ENCODE measurements around the gene IRF2.
"Not testable (repeated sequence)": the region's sequence is repeated elsewhere in the genome, so short reads cannot be mapped to it uniquely, and the experiment has no call there.

IRF2 gene

DNA sequence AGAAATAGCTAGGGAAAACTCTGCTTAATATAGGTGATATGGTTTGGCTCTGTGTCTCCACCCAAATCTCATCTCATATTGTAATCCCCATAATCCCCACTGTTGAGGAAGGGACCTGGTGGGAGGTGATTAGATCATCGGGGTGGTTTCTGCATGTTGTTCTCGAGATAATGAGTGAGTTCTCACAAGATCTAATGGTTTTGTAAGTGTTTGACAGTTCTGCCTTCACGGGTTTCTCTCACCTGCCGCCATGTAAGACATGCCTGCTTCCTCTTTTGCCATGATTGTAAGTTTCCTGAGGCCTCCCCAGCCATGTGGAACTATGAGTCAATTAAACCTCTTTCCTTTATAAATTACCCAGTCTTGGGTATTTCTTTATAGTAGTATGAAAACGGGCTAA lies 94.1 kb downstream of the IRF2 start:
- peaks cover 35% of the 10 kb centered on the region for H3K4me1 ChIP-seq (ENCODE audit: control insufficient read depth, insufficient read depth, low read length)
- H3K9ac ChIP-seq (ENCODE audit: low read depth, low read length); H3K4me2 ChIP-seq (ENCODE audit: low read length); H3K27me3 ChIP-seq (ENCODE audit: control insufficient read depth, insufficient read depth, low read length); H3K9me3 ChIP-seq (replicated peaks; ENCODE audit: low read length); H3K4me3 ChIP-seq (ENCODE audit: low read length); H3K36me3 ChIP-seq (ENCODE audit: insufficient read depth, low read length): not testable (repeated sequence)

DNA sequence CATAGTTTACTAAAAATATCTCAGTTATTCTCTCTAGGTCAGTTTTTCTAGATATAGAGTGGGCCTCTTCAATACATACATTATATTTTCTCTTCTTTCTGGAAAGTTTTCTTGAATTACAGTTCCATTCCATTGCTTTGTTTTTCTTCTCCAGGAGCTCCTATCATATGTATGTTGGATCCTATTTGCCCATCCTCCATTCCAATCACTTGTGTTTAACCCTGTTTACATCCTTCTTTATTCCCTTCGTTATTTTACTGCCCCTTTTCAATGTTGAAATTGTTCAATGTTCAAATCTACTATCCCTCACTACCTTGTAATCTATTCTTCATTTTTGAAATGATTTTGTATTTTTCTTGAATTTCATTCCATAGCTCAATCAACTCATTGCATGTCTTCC lies 97.4 kb downstream of the IRF2 start:
- H3K27me3 ChIP-seq (ENCODE audit: control insufficient read depth, insufficient read depth, low read length), result no peaks in the 10 kb centered on the region
- H3K4me3 ChIP-seq (ENCODE audit: low read length), result no peak overlapping the region
- H3K4me1 ChIP-seq (ENCODE audit: control insufficient read depth, insufficient read depth, low read length), result peaks cover 12% of the 10 kb centered on the region
- no peak overlapping the region for H3K9ac ChIP-seq (ENCODE audit: low read depth, low read length)
- no peaks in the 10 kb centered on the region for H3K9me3 ChIP-seq (replicated peaks; ENCODE audit: low read length)
- no peak overlapping the region for H3K4me2 ChIP-seq (ENCODE audit: low read length)
- no peaks in the 10 kb centered on the region for H3K36me3 ChIP-seq (ENCODE audit: insufficient read depth, low read length)

DNA sequence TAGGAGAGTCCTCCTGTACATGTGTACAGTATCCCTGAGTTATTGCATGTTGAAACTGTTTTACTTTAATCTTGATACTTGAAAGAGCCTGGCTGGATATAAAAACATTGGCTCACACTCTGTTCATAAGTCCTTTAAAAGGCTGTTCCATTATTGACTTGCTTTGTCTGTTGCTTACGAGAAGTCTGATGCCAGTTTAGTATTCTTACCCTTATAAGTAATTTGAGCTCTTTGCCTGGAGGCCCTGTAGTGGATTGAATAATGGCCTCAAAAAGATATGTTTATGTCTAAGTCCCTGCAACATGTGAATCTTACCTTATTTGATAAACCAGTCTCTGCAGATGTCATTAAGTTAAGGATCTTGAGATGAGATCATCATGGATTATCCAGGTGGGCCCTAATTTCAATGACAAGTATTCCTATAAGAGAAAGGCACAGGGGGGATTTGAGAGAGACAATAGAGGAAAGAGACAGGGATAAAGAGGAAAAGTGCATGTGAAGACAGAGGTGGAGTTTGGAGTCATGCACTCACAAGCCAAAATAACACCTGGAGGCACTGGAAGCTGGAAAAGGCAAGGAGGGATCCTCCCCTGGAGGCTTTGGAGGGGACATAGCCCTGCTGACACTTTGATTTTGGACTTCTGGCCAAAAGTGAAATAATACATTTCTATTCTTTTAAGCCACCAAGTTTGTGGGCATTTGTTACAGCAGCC lies 98.1 kb downstream of the IRF2 start:
- H3K27me3 ChIP-seq (ENCODE audit: control insufficient read depth, insufficient read depth, low read length), result no peaks in the 10 kb centered on the region
- H3K4me3 ChIP-seq (ENCODE audit: low read length), result no peak overlapping the region
- H3K9ac ChIP-seq (ENCODE audit: low read depth, low read length), result no peak overlapping the region
- H3K4me2 ChIP-seq (ENCODE audit: low read length), result no peak overlapping the region
- H3K36me3 ChIP-seq (ENCODE audit: insufficient read depth, low read length), result no peaks in the 10 kb centered on the region
- peaks cover 12% of the 10 kb centered on the region for H3K4me1 ChIP-seq (ENCODE audit: control insufficient read depth, insufficient read depth, low read length)
- H3K9me3 ChIP-seq (replicated peaks; ENCODE audit: low read length), result no peaks in the 10 kb centered on the region

DNA sequence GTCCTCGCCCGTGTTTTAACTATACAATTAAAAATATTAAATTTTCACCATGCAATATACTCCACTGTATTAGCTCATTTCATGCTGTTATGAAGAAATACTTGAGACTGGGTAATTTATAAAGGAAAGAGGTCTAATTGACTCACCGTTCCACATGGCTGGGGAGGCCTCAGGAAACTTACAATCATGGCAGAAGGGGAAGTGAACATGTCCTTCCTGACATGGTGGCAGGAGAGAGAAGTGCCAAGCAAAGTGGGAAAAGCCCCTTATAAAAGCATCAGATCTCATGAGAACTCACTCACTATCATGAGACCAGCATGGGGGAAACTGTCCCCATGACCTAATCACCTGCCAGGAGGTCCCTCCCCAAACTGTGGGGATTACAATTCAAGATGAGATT lies 98.7 kb downstream of the IRF2 start:
- H3K4me2 ChIP-seq (ENCODE audit: low read length); H3K9me3 ChIP-seq (replicated peaks; ENCODE audit: low read length); H3K9ac ChIP-seq (ENCODE audit: low read depth, low read length); H3K27me3 ChIP-seq (ENCODE audit: control insufficient read depth, insufficient read depth, low read length); H3K36me3 ChIP-seq (ENCODE audit: insufficient read depth, low read length); H3K4me3 ChIP-seq (ENCODE audit: low read length): not testable (repeated sequence)
- H3K4me1 ChIP-seq (ENCODE audit: control insufficient read depth, insufficient read depth, low read length), result peaks cover 16% of the 10 kb centered on the region

DNA sequence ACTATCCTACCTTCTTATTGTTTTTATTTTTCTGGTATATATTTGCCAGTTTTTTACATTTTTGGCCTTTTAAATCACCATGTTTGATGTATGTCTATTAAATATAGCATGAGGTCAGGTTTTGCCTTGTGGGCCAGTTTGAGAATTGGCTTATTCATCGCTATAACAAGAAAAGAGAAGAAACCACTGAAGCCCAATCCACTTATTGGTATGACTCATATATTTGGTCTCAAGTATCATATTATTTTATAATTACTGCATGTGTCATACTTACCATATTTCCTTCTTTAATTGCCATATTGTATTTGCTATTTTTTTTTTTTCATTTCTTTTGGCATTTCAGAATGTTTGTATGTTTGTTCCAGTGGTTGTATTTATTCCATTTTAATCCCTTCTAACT lies 99.3 kb downstream of the IRF2 start:
- Histone ChIP-seq H3K9ac (ENCODE audit: low read depth, low read length) (no peak overlapping the region), H3K4me1 (ENCODE audit: control insufficient read depth, insufficient read depth, low read length) (peaks cover 22% of the 10 kb centered on the region), H3K9me3 (replicated peaks; ENCODE audit: low read length) (no peaks in the 10 kb centered on the region), H3K36me3 (ENCODE audit: insufficient read depth, low read length) (no peaks in the 10 kb centered on the region), H3K4me3 (ENCODE audit: low read length) (no peak overlapping the region), H3K27me3 (ENCODE audit: control insufficient read depth, insufficient read depth, low read length) (no peaks in the 10 kb centered on the region), H3K4me2 (ENCODE audit: low read length) (no peak overlapping the region)

DNA sequence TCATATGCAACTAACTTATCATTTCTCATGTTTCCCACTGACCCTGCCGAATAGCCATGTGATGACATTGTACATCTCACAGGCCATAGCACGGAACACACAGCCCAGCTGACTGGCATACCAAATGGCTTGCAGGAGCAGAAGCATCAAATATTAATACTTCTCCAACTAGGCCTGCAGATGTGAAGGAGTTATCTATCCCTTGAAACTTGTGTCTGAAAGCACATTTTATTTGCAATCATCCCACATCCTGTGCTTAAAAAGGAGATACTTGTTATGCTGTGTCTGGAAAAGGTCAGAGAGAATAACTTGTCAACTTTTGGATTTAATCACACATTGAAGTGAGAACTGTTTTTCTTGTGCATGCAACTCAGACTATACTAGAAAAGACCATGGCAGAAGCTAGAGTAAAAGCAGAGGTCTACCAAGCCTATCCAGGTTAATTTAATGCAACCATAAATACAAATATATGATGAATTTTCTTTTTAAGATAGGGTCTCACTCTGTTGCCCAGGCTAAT lies 100.4 kb downstream of the IRF2 start:
- Histone ChIP-seq H3K9ac (ENCODE audit: low read depth, low read length) (no peak overlapping the region), H3K4me2 (ENCODE audit: low read length) (no peak overlapping the region), H3K4me3 (ENCODE audit: low read length) (no peak overlapping the region), H3K9me3 (replicated peaks; ENCODE audit: low read length) (no peaks in the 10 kb centered on the region), H3K4me1 (ENCODE audit: control insufficient read depth, insufficient read depth, low read length) (peaks cover 30% of the 10 kb centered on the region), H3K27me3 (ENCODE audit: control insufficient read depth, insufficient read depth, low read length) (no peaks in the 10 kb centered on the region), H3K36me3 (ENCODE audit: insufficient read depth, low read length) (no peaks in the 10 kb centered on the region)

DNA sequence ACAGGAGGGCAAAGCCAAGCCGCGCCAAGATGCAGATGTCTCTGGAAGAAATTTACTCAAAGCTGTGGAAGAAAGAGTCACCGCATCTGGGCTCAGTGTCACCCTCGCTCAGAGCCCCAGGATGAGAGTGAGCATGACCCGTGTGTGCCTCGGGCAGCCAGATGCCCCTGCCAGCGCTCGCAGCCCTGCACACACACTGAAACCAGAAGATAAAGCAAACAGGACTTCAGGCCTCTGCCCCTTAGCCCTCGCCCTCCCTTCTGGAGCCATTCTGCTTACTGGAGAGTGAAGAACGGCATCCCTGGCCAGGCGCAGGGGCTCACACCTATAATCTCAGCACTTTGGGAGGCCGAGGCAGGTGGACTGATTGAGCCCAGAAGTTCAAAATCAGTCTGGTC lies 103.0 kb downstream of the IRF2 start:
- no peak overlapping the region for H3K9ac ChIP-seq (ENCODE audit: low read depth, low read length)
- H3K27me3 ChIP-seq (ENCODE audit: control insufficient read depth, insufficient read depth, low read length), result no peaks in the 10 kb centered on the region
- H3K36me3 ChIP-seq (ENCODE audit: insufficient read depth, low read length), result no peaks in the 10 kb centered on the region
- H3K4me3 ChIP-seq (ENCODE audit: low read length), result no peak overlapping the region
- no peak overlapping the region for H3K4me2 ChIP-seq (ENCODE audit: low read length)
- peaks cover 30% of the 10 kb centered on the region for H3K4me1 ChIP-seq (ENCODE audit: control insufficient read depth, insufficient read depth, low read length)
- no peaks in the 10 kb centered on the region for H3K9me3 ChIP-seq (replicated peaks; ENCODE audit: low read length)

DNA sequence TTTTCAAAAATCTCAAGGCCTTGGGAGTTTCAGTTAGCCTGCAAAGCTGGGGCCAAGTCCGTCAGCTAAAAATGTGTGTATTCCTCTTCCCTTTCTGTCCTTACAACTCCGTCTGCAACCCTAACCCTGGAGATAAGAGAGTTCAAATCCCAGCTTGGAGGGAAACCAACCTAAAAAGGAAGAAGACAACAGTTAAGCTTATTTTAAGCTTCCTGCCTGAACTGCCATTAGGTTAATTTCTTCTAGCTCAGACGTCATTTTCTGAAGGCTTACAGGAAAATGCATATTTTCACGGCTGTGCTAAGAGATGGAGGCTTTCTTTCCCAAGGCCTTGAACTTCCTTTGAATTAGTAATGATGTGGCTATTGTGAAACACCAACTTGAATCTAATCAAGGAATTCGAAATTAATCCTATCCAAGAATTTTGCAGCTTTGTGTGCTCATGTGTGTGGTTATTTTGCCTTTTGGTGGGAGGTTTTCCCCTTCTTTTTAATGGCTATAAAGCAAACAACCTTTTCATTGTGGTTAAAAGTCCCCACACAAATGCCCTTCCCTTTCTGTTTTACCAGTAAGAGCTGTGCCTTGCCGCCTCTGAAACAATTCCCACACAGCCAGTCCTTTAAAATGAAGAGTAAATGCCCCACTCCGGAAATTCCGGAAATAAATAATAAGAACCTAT lies 103.5 kb downstream of the IRF2 start:
- no peaks in the 10 kb centered on the region for H3K36me3 ChIP-seq (ENCODE audit: insufficient read depth, low read length)
- H3K4me2 ChIP-seq (ENCODE audit: low read length), result no peak overlapping the region
- H3K9ac ChIP-seq (ENCODE audit: low read depth, low read length), result no peak overlapping the region
- no peak overlapping the region for H3K4me3 ChIP-seq (ENCODE audit: low read length)
- no peaks in the 10 kb centered on the region for H3K27me3 ChIP-seq (ENCODE audit: control insufficient read depth, insufficient read depth, low read length)
- peaks cover 30% of the 10 kb centered on the region for H3K4me1 ChIP-seq (ENCODE audit: control insufficient read depth, insufficient read depth, low read length)
- no peaks in the 10 kb centered on the region for H3K9me3 ChIP-seq (replicated peaks; ENCODE audit: low read length)

DNA sequence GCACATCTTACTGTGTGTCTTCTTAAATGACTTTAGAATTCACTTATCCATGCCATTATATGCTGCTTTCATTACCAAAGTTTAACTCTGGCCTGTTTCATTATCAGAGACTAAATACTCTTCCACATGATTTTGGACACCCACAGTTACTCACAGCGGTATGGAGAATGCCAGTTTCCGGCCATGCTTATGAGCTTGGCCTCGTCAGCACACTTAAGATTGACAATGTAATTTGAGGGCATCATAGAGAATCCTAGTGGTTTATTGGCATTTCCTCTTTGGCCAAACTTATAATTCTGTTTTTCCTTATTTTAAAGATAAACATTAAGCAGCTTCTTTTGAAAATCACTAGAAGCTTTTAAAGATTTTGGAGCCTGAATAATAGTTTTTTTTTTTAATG lies 104.5 kb downstream of the IRF2 start:
- no peaks in the 10 kb centered on the region for H3K9me3 ChIP-seq (replicated peaks; ENCODE audit: low read length)
- no peaks in the 10 kb centered on the region for H3K27me3 ChIP-seq (ENCODE audit: control insufficient read depth, insufficient read depth, low read length)
- peaks cover 22% of the 10 kb centered on the region for H3K4me1 ChIP-seq (ENCODE audit: control insufficient read depth, insufficient read depth, low read length)
- H3K36me3 ChIP-seq (ENCODE audit: insufficient read depth, low read length), result no peaks in the 10 kb centered on the region
- H3K4me2 ChIP-seq (ENCODE audit: low read length), result peak overlapping the region; percentile 11
- H3K4me3 ChIP-seq (ENCODE audit: low read length), result no peak overlapping the region
- no peak overlapping the region for H3K9ac ChIP-seq (ENCODE audit: low read depth, low read length)

DNA sequence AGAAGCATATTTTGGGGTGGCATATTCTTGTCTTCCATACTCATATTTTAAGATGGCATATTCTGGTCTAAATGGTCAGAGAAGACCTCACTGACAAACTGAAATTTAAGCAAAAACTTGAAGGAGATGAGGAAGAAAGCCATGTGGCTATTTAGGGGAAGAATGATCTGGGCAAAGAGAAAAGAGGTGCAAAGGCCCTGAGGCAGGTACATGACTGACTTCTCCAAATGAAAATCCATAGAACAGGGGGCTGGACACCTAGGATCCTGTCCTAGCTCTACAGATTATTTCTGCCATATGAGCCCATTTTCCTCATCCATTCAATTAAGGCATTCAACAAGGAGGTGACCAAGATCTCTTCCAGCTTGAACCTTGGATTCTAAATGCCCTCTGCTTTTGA lies 105.6 kb downstream of the IRF2 start:
- H3K9me3 ChIP-seq (replicated peaks; ENCODE audit: low read length), result no peaks in the 10 kb centered on the region

DNA sequence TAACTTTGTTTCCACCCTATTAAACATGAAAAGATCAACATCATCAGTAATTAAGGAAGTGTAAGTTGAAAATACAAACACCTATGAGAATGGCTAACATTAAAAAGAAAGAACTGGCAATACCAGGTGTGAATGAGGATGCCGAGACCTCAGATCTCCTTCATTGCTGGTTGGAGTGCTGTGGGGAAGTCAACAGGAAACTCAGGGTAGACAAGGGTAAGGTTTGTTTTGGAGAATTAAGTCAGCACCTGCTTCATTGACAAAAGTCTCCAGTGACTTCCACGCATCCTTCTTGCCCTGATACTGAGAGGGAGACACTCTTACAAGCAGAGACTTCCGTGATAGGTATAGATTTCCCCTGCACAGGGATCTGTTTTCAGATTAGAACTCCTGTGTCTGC lies 106.1 kb downstream of the IRF2 start:
- no peak overlapping the region for H3K4me3 ChIP-seq (ENCODE audit: low read length)
- H3K4me2 ChIP-seq (ENCODE audit: low read length), result no peak overlapping the region

More for the DNA sequence above, 105.6 kb downstream of the IRF2 start:
- H3K4me3 ChIP-seq (ENCODE audit: low read length), result no peak overlapping the region
- no peaks in the 10 kb centered on the region for H3K27me3 ChIP-seq (ENCODE audit: control insufficient read depth, insufficient read depth, low read length)
- no peak overlapping the region for H3K4me2 ChIP-seq (ENCODE audit: low read length)
- no peaks in the 10 kb centered on the region for H3K36me3 ChIP-seq (ENCODE audit: insufficient read depth, low read length)
- peaks cover 18% of the 10 kb centered on the region for H3K4me1 ChIP-seq (ENCODE audit: control insufficient read depth, insufficient read depth, low read length)
- no peak overlapping the region for H3K9ac ChIP-seq (ENCODE audit: low read depth, low read length)

More for the DNA sequence above, 106.1 kb downstream of the IRF2 start:
- Histone ChIP-seq H3K36me3 (ENCODE audit: insufficient read depth, low read length) (no peaks in the 10 kb centered on the region), H3K4me1 (ENCODE audit: control insufficient read depth, insufficient read depth, low read length) (peaks cover 18% of the 10 kb centered on the region), H3K27me3 (ENCODE audit: control insufficient read depth, insufficient read depth, low read length) (no peaks in the 10 kb centered on the region), H3K9ac (ENCODE audit: low read depth, low read length) (no peak overlapping the region), H3K9me3 (replicated peaks; ENCODE audit: low read length) (no peaks in the 10 kb centered on the region)

All from skeletal muscle satellite cell (primary cell).